Measurements from ENCODE around the gene PRRX2.

PRRX2 gene

GRCh38 chr9:129626079-129626624 is 39.3 kb upstream of the PRRX2 start, which contains the start of gene NTMT1 (continued):
- peak; percentile 96 for TF ChIP-seq ZNF335 (tag by site-specific recombination; conservative IDR thresholded peaks at IDR 0.05)
- no peak for TF ChIP-seq ZSCAN18 (tag by site-specific recombination; IDR thresholded peaks at IDR 0.05)
- TF ChIP-seq ZNF423 (tag by site-specific recombination; IDR thresholded peaks at IDR 0.05), result peak; percentile 78; the same call in 1 of the 2 replicates
- peak; percentile 77 for TF ChIP-seq ZBTB10 (tag by site-specific recombination; IDR thresholded peaks at IDR 0.05)
- no peak for TF ChIP-seq ZNF223 (tag by site-specific recombination; IDR thresholded peaks at IDR 0.05)
- TF ChIP-seq ZBTB11 (tag by site-specific recombination; conservative IDR thresholded peaks at IDR 0.05; ENCODE audit: low read depth), result peak; percentile 84
- TF ChIP-seq ZNF23 (tag by site-specific recombination; IDR thresholded peaks at IDR 0.05; ENCODE audit: borderline replicate concordance), result no peak
- TF ChIP-seq ZNF354C (tag by site-specific recombination; IDR thresholded peaks at IDR 0.05; ENCODE audit: borderline replicate concordance, low read depth), result no peak
- no peak; the same call in 1 of the 2 replicates for TF ChIP-seq ZNF18 (tag by site-specific recombination; IDR thresholded peaks at IDR 0.05)
- no peak for TF ChIP-seq ZNF214 (tag by site-specific recombination; IDR thresholded peaks at IDR 0.05; ENCODE audit: borderline replicate concordance)
- peak; percentile 90 for TF ChIP-seq SP3 (tag by site-specific recombination; IDR thresholded peaks at IDR 0.05)
- no peak for TF ChIP-seq ZNF416 (tag by site-specific recombination; IDR thresholded peaks at IDR 0.05)
- TF ChIP-seq PRDM1 (tag by site-specific recombination; IDR thresholded peaks at IDR 0.05), result no peak
- no peak for TF ChIP-seq ZNF48 (tag by site-specific recombination; IDR thresholded peaks at IDR 0.05)
- 0 out of 2 replicates have a peak, but pooled peaks have one; percentile 7 for TF ChIP-seq ZNF623 (tag by site-specific recombination; IDR thresholded peaks at IDR 0.05)
- TF ChIP-seq KLF8 (tag by site-specific recombination; IDR thresholded peaks at IDR 0.05), result peak; percentile 83; the same call in 1 of the 2 replicates
- no peak for TF ChIP-seq ZNF488 (tag by site-specific recombination; IDR thresholded peaks at IDR 0.05)
- peak; percentile 90 for TF ChIP-seq SP7 (tag by site-specific recombination; IDR thresholded peaks at IDR 0.05)
- no peak for TF ChIP-seq GFI1B (tag by site-specific recombination; IDR thresholded peaks at IDR 0.05)
- TF ChIP-seq ZNF426 (tag by site-specific recombination; IDR thresholded peaks at IDR 0.05), result no peak
- peak; percentile 47; the same call in 1 of the 2 replicates for TF ChIP-seq PRDM10 (tag by site-specific recombination; IDR thresholded peaks at IDR 0.05)
- TF ChIP-seq SP2 (tag by site-specific recombination; IDR thresholded peaks at IDR 0.05), result peak; percentile 90
- TF ChIP-seq ZNF837 (tag by site-specific recombination; IDR thresholded peaks at IDR 0.05), result no peak
- TF ChIP-seq ZEB2 (tag by site-specific recombination; IDR thresholded peaks at IDR 0.05), result peak; percentile 74; the same call in 1 of the 2 replicates
- TF ChIP-seq ZNF394 (tag by site-specific recombination; IDR thresholded peaks at IDR 0.05; ENCODE audit: borderline replicate concordance), result peak; percentile 43; the same call in 1 of the 2 replicates
- TF ChIP-seq KLF9 (tag by site-specific recombination; IDR thresholded peaks at IDR 0.05; ENCODE audit: low read depth), result peak; percentile 44

Data from HEK293 (cell line).